Measurements from ENCODE around the gene MYH9.

The MYH9 gene

DNA sequence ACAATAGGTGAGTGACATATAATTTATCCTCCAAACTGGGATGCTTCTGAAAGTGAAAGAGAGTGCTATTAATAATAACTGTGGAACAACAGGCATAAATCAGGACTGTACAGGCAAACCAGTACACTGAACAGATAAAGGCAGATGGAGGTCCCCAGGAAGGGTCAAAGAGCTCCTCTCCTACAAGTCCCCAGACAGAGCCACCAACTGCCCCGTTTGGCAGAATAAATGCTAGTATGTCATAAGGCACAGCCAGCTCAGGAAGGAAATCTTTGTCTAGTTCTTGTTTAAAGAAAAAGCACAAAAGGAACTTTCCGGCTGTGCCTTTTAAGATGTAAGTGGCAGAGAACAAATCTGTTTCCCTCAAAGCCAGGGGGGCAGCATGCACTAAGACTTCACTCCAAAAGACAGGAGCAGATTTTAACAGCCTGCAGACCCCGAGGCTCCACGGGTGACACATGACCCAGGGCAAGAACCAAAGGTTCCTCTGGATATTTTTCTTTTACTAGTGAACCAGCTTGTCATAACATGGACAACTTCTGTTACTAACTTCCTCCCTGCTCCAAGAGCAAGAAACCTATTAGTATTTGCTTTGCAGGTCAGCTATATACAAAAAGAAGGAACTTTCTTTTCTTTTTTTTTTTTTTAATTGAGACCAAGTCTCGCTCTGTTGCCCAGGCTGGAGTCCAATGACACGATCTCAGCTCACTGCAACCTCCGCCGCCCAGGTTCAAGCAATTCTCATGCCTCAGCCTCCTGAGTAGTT is 50.2 kb downstream of the MYH9 start:
- Histone ChIP-seq H3K9ac (ENCODE audit: low read length) (no peak overlapping the region), H3K4me1 (ENCODE audit: low read length) (peaks cover 68% of the 10 kb centered on the region), H2AFZ (ENCODE audit: low read length) (no peak overlapping the region), H4K20me1 (ENCODE audit: insufficient read depth, low read length) (peaks cover 22% of the 10 kb centered on the region; the same call in 1 of the 2 replicates), H3K79me2 (ENCODE audit: low read length) (peaks cover 97% of the 10 kb centered on the region), H3K4me3 (ENCODE audit: low read length) (no peak overlapping the region), H3K9me2 (replicated peaks; ENCODE audit: insufficient read depth, low read length) (no peaks in the 10 kb centered on the region), H3K36me3 (replicated peaks; ENCODE audit: insufficient read depth, low read length) (peaks cover 26% of the 10 kb centered on the region; the same call in 1 of the 2 replicates), H3K27me3 (replicated peaks; ENCODE audit: insufficient read depth, low read length) (no peaks in the 10 kb centered on the region), H3K27ac (ENCODE audit: low read length) (no peak overlapping the region; the same call in 1 of the 2 replicates), H3K9me3 (replicated peaks; ENCODE audit: insufficient read depth, low read length) (no peaks in the 10 kb centered on the region), H3F3A (ENCODE audit: insufficient read depth, low read length) (peaks cover 45% of the 10 kb centered on the region), H3K4me2 (ENCODE audit: low read depth, low read length) (no peak overlapping the region)
- TF ChIP-seq EZH2phosphoT487 (IDR thresholded peaks at IDR 0.05; ENCODE audit: low read length) (no peak), EZH2 (optimal IDR thresholded peaks at IDR 0.05; ENCODE audit: low read depth, low read length) (no peak)
- TF ChIP-seq, protein P1, sequence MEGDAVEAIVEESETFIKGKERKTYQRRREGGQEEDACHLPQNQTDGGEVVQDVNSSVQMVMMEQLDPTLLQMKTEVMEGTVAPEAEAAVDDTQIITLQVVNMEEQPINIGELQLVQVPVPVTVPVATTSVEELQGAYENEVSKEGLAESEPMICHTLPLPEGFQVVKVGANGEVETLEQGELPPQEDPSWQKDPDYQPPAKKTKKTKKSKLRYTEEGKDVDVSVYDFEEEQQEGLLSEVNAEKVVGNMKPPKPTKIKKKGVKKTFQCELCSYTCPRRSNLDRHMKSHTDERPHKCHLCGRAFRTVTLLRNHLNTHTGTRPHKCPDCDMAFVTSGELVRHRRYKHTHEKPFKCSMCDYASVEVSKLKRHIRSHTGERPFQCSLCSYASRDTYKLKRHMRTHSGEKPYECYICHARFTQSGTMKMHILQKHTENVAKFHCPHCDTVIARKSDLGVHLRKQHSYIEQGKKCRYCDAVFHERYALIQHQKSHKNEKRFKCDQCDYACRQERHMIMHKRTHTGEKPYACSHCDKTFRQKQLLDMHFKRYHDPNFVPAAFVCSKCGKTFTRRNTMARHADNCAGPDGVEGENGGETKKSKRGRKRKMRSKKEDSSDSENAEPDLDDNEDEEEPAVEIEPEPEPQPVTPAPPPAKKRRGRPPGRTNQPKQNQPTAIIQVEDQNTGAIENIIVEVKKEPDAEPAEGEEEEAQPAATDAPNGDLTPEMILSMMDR (IDR thresholded peaks at IDR 0.05; ENCODE audit: low read length) = no peak
- DNase-seq = no peak

DNA sequence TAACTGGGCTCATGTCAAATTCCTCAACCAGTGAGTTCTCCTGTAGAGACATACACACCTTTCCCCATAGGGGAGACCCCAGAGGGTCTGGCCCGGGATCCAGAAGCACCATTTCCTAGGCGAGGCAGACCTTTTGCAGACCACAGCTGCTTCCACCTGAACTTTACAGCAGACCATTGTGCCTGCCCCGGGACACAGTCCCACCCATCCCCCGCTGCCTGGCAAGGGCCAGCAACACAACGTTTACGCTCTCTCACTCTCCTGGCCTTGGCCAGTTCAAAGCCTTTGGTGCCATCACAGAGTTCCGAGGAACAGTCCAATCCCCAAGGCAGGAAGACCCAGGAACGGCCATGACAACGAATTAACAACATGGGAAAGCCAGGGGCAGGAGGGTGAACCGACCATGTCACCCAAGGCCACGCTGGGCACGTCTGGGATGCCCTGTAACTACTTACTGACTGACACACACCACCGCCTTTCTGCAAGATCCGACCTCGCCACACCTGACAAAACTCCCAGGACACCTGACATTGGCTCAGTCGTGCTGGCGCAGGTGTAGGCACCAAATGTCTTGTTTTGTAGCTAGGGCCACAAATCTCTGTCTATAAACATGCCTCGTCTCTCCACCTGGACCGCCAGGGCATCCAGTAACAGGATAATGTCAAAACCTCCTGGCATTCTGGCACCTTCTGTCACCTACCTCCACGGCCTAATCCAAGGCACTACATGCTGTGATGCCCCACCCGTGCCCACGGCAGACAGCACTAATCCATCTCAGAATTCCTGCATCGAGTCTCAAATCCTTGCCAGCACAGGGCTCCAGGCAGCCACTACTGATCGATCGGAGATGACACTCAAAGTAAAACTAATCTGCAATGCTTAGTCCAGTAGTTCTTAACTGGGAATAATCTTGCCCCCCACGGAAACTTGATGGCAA is 51.3 kb downstream of the MYH9 start:
- no peak overlapping the region; the same call in 1 of the 2 replicates for H3K27ac ChIP-seq (ENCODE audit: low read length)
- H3K36me3 ChIP-seq (replicated peaks; ENCODE audit: insufficient read depth, low read length) = peaks cover 26% of the 10 kb centered on the region; the same call in 1 of the 2 replicates
- no peak overlapping the region for H3K4me2 ChIP-seq (ENCODE audit: low read depth, low read length)
- no peaks in the 10 kb centered on the region for H3K9me3 ChIP-seq (replicated peaks; ENCODE audit: insufficient read depth, low read length)
- no peaks in the 10 kb centered on the region for H3K9me2 ChIP-seq (replicated peaks; ENCODE audit: insufficient read depth, low read length)
- H3K4me3 ChIP-seq (ENCODE audit: low read length) = no peak overlapping the region
- H3K9ac ChIP-seq (ENCODE audit: low read length) = no peak overlapping the region
- H2AFZ ChIP-seq (ENCODE audit: low read length) = no peak overlapping the region
- H3K4me1 ChIP-seq (ENCODE audit: low read length) = peaks cover 78% of the 10 kb centered on the region
- TF ChIP-seq, protein P1 (IDR thresholded peaks at IDR 0.05; ENCODE audit: low read length) = no peak
- no peak for TF ChIP-seq EZH2phosphoT487 (IDR thresholded peaks at IDR 0.05; ENCODE audit: low read length)
- no peak for TF ChIP-seq EZH2 (optimal IDR thresholded peaks at IDR 0.05; ENCODE audit: low read depth, low read length)
- no peak for DNase-seq
- H4K20me1 ChIP-seq (ENCODE audit: insufficient read depth, low read length) = 0 out of 2 replicates have a peak, but pooled peaks cover 19% of the 10 kb centered on the region
- peaks cover 56% of the 10 kb centered on the region for H3F3A ChIP-seq (ENCODE audit: insufficient read depth, low read length)
- H3K79me2 ChIP-seq (ENCODE audit: low read length) = peaks cover 93% of the 10 kb centered on the region
- H3K27me3 ChIP-seq (replicated peaks; ENCODE audit: insufficient read depth, low read length) = no peaks in the 10 kb centered on the region

DNA sequence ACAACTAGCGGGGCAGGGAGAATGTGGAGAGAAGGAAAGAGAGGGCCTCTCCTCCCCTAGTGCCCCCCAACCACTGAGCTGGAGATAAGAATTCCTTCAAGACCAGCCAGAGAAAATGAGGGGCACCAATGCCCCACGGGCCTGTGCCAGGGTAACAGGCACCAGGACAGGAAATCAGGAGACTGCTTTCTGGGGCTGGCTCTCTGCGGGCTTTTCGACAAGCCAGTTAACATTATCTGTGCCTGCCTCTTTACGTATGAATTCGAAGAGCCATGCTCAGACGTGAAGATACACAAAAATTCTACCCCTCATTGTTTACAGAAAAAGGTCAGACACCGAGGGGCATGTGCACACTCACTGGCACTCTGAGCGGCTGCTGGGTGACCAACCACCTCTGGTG is 52.1 kb downstream of the MYH9 start:
- H3K9me3 ChIP-seq (replicated peaks; ENCODE audit: insufficient read depth, low read length) = no peaks in the 10 kb centered on the region
- H3K4me1 ChIP-seq (ENCODE audit: low read length) = peaks cover 79% of the 10 kb centered on the region
- H3K9ac ChIP-seq (ENCODE audit: low read length) = no peak overlapping the region
- H3K9me2 ChIP-seq (replicated peaks; ENCODE audit: insufficient read depth, low read length) = no peaks in the 10 kb centered on the region
- H3K4me2 ChIP-seq (ENCODE audit: low read depth, low read length) = no peak overlapping the region
- DNase-seq = no peak
- peaks cover 63% of the 10 kb centered on the region for H3F3A ChIP-seq (ENCODE audit: insufficient read depth, low read length)
- H2AFZ ChIP-seq (ENCODE audit: low read length) = no peak overlapping the region
- no peak overlapping the region for H3K4me3 ChIP-seq (ENCODE audit: low read length)
- peak overlapping the region; percentile 96; the same call in 1 of the 2 replicates for H3K27ac ChIP-seq (ENCODE audit: low read length)
- H3K27me3 ChIP-seq (replicated peaks; ENCODE audit: insufficient read depth, low read length) = no peaks in the 10 kb centered on the region
- H4K20me1 ChIP-seq (ENCODE audit: insufficient read depth, low read length) = 0 out of 2 replicates have a peak, but pooled peaks cover 13% of the 10 kb centered on the region
- H3K36me3 ChIP-seq (replicated peaks; ENCODE audit: insufficient read depth, low read length) = peaks cover 19% of the 10 kb centered on the region; the same call in 1 of the 2 replicates
- peaks cover 91% of the 10 kb centered on the region for H3K79me2 ChIP-seq (ENCODE audit: low read length)
- TF ChIP-seq EZH2phosphoT487 (IDR thresholded peaks at IDR 0.05; ENCODE audit: low read length) (no peak), EZH2 (optimal IDR thresholded peaks at IDR 0.05; ENCODE audit: low read depth, low read length) (no peak)
- TF ChIP-seq, protein P1 (IDR thresholded peaks at IDR 0.05; ENCODE audit: low read length) = no peak
